CD4-positive, alpha-beta T cell (primary cell): ENCODE data around the gene CNTN2. TPM values are rescaled to one million over a fixed set of nuclear protein-coding genes. Genes with fewer than 3 reads are reported as not detected.

Source experiments
- ATAC-seq: fragments of 200-7000 bp; cut with Tn5 transposase; one replicate; pipeline ENCODE4 v1.10.0; 2022; ENCODE audit warnings: mild to moderate bottlenecking; ENCODE audit not compliant: poor library complexity
- CTCF ChIA-PET: fragments of 350-600 bp; sonication (Branson Sonifier 250); formaldehyde crosslinking; loops from one replicate; lab custom pipeline; 2021; ENCODE audit warnings: antibody characterized with exemption, inconsistent platforms; lab: Charles Lee
- POLR2A ChIA-PET: fragments of 350-600 bp; sonication (Branson Sonifier 250); formaldehyde crosslinking; loops from one replicate; lab custom pipeline; 2021; ENCODE audit warnings: antibody characterized with exemption, inconsistent platforms; lab: Charles Lee
- DNase-seq, 14 experiments: peaks; one replicate each; pipeline ENCODE4 v3.0.0-alpha.2; 2013 to 2020; ENCODE audit warnings: mixed read lengths in 2 of 14
- H3K27ac ChIP-seq, 2 donors: one replicate each; pipeline versions ENCODE4 v1.5.1 to v1.7.0; 2013; ENCODE audit warnings: low read length in 2 of 2, low read depth in 1 of 2, mild to moderate bottlenecking in 1 of 2
- H3K27me3 ChIP-seq, 2 experiments: 1 replicate in 1 of 2; 2 replicates in 1 of 2; pipeline versions ENCODE4 v1.6.1 to v1.7.0; 2013; ENCODE audit warnings: low read length in 2 of 2, control low read depth in 1 of 2, mild to moderate bottlenecking in 1 of 2, moderate library complexity in 1 of 2; ENCODE audit not compliant: insufficient read depth in 2 of 2, control insufficient read depth in 1 of 2
- H3K36me3 ChIP-seq: one replicate; pipeline ENCODE4 v1.6.1; 2013; ENCODE audit warnings: low read length, control low read depth; ENCODE audit not compliant: insufficient read depth
- H3K4me1 ChIP-seq: one replicate; pipeline ENCODE4 v1.6.1; 2013; ENCODE audit warnings: low read length, control low read depth; ENCODE audit not compliant: insufficient read depth
- H3K4me3 ChIP-seq: one replicate; pipeline ENCODE4 v1.5.1; 2013; ENCODE audit warnings: mild to moderate bottlenecking, low read length, moderate library complexity
- H3K9me3 ChIP-seq, 2 experiments: 1 replicate in 1 of 2; 2 replicates in 1 of 2; pipeline versions ENCODE4 v1.6.1 to v1.7.0; 2013; ENCODE audit warnings: low read length in 2 of 2, mild to moderate bottlenecking in 2 of 2, control low read depth in 1 of 2, moderate library complexity in 1 of 2; ENCODE audit not compliant: control insufficient read depth in 1 of 2, insufficient read depth in 1 of 2
- H3K27ac Mint-ChIP-seq: one replicate; pipeline ENCODE4 v1.8.0; 2020; ENCODE audit warnings: mixed read lengths
- H3K27me3 Mint-ChIP-seq: one replicate; pipeline ENCODE4 v1.8.0; 2021; ENCODE audit warnings: mixed read lengths
- H3K36me3 Mint-ChIP-seq: one replicate; pipeline ENCODE4 v1.8.0; 2021; ENCODE audit warnings: low read depth, mixed read lengths
- H3K4me1 Mint-ChIP-seq: one replicate; pipeline ENCODE4 v1.8.0; 2021; ENCODE audit warnings: low read depth, mixed read lengths
- H3K4me3 Mint-ChIP-seq: one replicate; pipeline ENCODE4 v1.8.0; 2020; ENCODE audit warnings: mild to moderate bottlenecking, mixed read lengths
- H3K9me3 Mint-ChIP-seq: one replicate; pipeline ENCODE4 v1.8.0; 2020; ENCODE audit warnings: mixed read lengths
- CTCF ChIP-seq: fragments of 200-600 bp; IDR thresholded peaks from one replicate; pipeline ENCODE4 v1.8.0; 2022; ENCODE audit warnings: antibody characterized with exemption, mild to moderate bottlenecking
- intact Hi-C, 2 experiments: fragments of 100-400 bp; cut with DNase I in 1 of 2; cut with micrococcal nuclease in 1 of 2; formaldehyde crosslinking; loops; one replicate each; pipeline versions ENCODE4 v1.15.1 to v1.9.0; 2023 to 2025; cut with DNase I, micrococcal nuclease
- total RNA-seq, 174 experiments: library from RNA in 2 of 174; stranded (reverse) in 2 of 174; gene quantifications; one replicate each; pipeline ENCODE4 v1.2.3 and lab custom pipeline; 2021 to 2026

Gene CNTN2
- total RNA-seq, 2 experiments from 2014 or later = not detected

GRCh38 chr1:205052690-205053089 is 9.7 kb downstream of the CNTN2 start:
- H3K36me3 Mint-ChIP-seq = no peaks in the 10 kb centered on the region
- TF ChIP-seq CTCF = no peak
- ChIA-PET CTCF (interaction anchor here (0.8 to 1.1 kb wide), 2 partner anchors 9 to 606 kb away, joined by 3 read pairs; no protein-coding TSS in a partner anchor), POLR2A (interaction anchor here (0.7 kb wide), 1 partner anchor 1523 kb away, joined by 3 read pairs; no protein-coding TSS in a partner anchor)
- no peaks in the 10 kb centered on the region for H3K4me1 Mint-ChIP-seq
- Histone ChIP-seq H3K4me1 (no peaks in the 10 kb centered on the region), H3K36me3 (no peaks in the 10 kb centered on the region), H3K4me3 (no peak overlapping the region), H3K27me3 (peaks cover 0 to 2% of the 10 kb centered on the region in 2 experiments), H3K27ac (no peak overlapping the region), H3K9me3 (no peaks in the 10 kb centered on the region)
- intact Hi-C loops = no loop called here
- H3K27me3 Mint-ChIP-seq = peaks cover 8% of the 10 kb centered on the region
- no peak overlapping the region for H3K27ac Mint-ChIP-seq
- ATAC-seq (no peak), DNase-seq (no peak)
- H3K4me3 Mint-ChIP-seq = no peak overlapping the region
- H3K9me3 Mint-ChIP-seq = no peaks in the 10 kb centered on the region

GRCh38 chr1:205053296-205053695 is 10.3 kb downstream of the CNTN2 start:
- H3K27me3 Mint-ChIP-seq = peaks cover 3% of the 10 kb centered on the region
- Histone ChIP-seq H3K4me3 (no peak overlapping the region), H3K27ac (no peak overlapping the region), H3K36me3 (no peaks in the 10 kb centered on the region), H3K4me1 (no peaks in the 10 kb centered on the region), H3K27me3 (peaks cover 0 to 2% of the 10 kb centered on the region in 2 experiments), H3K9me3 (no peaks in the 10 kb centered on the region)
- no peak overlapping the region for H3K27ac Mint-ChIP-seq
- no peaks in the 10 kb centered on the region for H3K9me3 Mint-ChIP-seq
- no peak overlapping the region for H3K4me3 Mint-ChIP-seq
- POLR2A ChIA-PET = interaction anchor here (0.7 kb wide), 1 partner anchor 1522 kb away, joined by 3 read pairs; no protein-coding TSS in a partner anchor
- no peaks in the 10 kb centered on the region for H3K36me3 Mint-ChIP-seq
- no peak for DNase-seq
- CTCF ChIA-PET = interaction anchor here (1.1 kb wide), 1 partner anchor 605 kb away, joined by 3 read pairs; no protein-coding TSS in a partner anchor
- no peak for ATAC-seq
- H3K4me1 Mint-ChIP-seq = no peaks in the 10 kb centered on the region
- intact Hi-C loops = no loop called here
- no peak for TF ChIP-seq CTCF

- no peak for ATAC-seq
- Histone ChIP-seq H3K9me3 (no peaks in the 10 kb centered on the region), H3K27ac (no peak overlapping the region), H3K27me3 (no peaks in the 10 kb centered on the region), H3K4me3 (no peak overlapping the region), H3K36me3 (no peaks in the 10 kb centered on the region), H3K4me1 (no peaks in the 10 kb centered on the region)
- Mint-ChIP-seq H3K36me3 (no peaks in the 10 kb centered on the region), H3K27me3 (no peaks in the 10 kb centered on the region), H3K27ac (no peak overlapping the region), H3K4me1 (no peaks in the 10 kb centered on the region), H3K9me3 (no peaks in the 10 kb centered on the region), H3K4me3 (no peak overlapping the region)
- intact Hi-C loops = no loop called here
- ChIA-PET POLR2A (no interaction called here), CTCF (no interaction called here)
- DNase-seq = no peak
- TF ChIP-seq CTCF = no peak
Observed at GRCh38 chr1:205054013-205054412, 11.0 kb downstream of the CNTN2 start.
